Keratinocyte (primary cell): Measurements from ENCODE around the gene BRINP3. TPM values are rescaled to one million over a fixed set of nuclear protein-coding genes. Genes with fewer than 3 reads are reported as not detected.

Experiments used
- DNase-seq: peaks from one replicate; pipeline ENCODE4 v3.0.0-alpha.2; 2011; ENCODE audit warnings: low read depth, missing footprints, low spot score
- FAIRE-seq: peaks from 2 replicates; lab custom pipeline; 2011; peaks lifted over from hg19 to GRCh38; lab: Jason Lieb, UNC
- H2AFZ ChIP-seq: 2 replicates; pipeline ENCODE4 v1.6.0; 2012; ENCODE audit warnings: low read length, control low read depth, inconsistent platforms; ENCODE audit not compliant: control insufficient read depth
- H3K27ac ChIP-seq: 2 replicates; pipeline ENCODE4 v1.5.1; 2011; ENCODE audit warnings: low read length; ENCODE audit not compliant: control insufficient read depth, insufficient read depth
- H3K27me3 ChIP-seq: 3 replicates; pipeline ENCODE4 v1.6.0; 2011; ENCODE audit warnings: low read length; ENCODE audit not compliant: control insufficient read depth, insufficient read depth; ENCODE audit errors: extremely low read depth
- H3K36me3 ChIP-seq, 2 experiments: 2 replicates in 1 of 2; 3 replicates in 1 of 2; pipeline ENCODE4 v1.5.1; 2011; ENCODE audit warnings: low read length in 2 of 2, mild to moderate bottlenecking in 1 of 2; ENCODE audit not compliant: control insufficient read depth in 2 of 2, insufficient read depth in 2 of 2; ENCODE audit errors: extremely low read depth in 1 of 2
- H3K4me1 ChIP-seq: 3 replicates; pipeline ENCODE4 v1.5.1; 2011; ENCODE audit warnings: low read length; ENCODE audit not compliant: control insufficient read depth, insufficient read depth; ENCODE audit errors: extremely low read depth
- H3K4me2 ChIP-seq: 3 replicates; pipeline ENCODE4 v1.6.0; 2011; ENCODE audit warnings: low read depth, low read length; ENCODE audit not compliant: control insufficient read depth, insufficient read depth; ENCODE audit errors: extremely low read depth
- H3K4me3 ChIP-seq, 3 experiments: fragments of 200-600 bp in 1 of 3; sonication (generic) in 1 of 3; 2 replicates in 2 of 3; 3 replicates in 1 of 3; pipeline ENCODE4 v1.5.1; 2011 to 2016; ENCODE audit warnings: low read length in 3 of 3, mild to moderate bottlenecking in 3 of 3, control low read depth in 2 of 3, inconsistent platforms in 1 of 3, low read depth in 1 of 3, mixed read lengths in 1 of 3, mixed run types in 1 of 3, moderate library complexity in 1 of 3; ENCODE audit not compliant: control insufficient read depth in 2 of 3, insufficient read depth in 2 of 3; ENCODE audit errors: extremely low read depth in 1 of 3
- H3K79me2 ChIP-seq: 2 replicates; pipeline ENCODE4 v1.6.0; 2012; ENCODE audit warnings: low read length; ENCODE audit not compliant: control insufficient read depth, insufficient read depth
- H3K9ac ChIP-seq: 3 replicates; pipeline ENCODE4 v1.6.0; 2011; ENCODE audit warnings: low read length; ENCODE audit not compliant: control insufficient read depth, insufficient read depth; ENCODE audit errors: extremely low read depth
- H3K9me1 ChIP-seq: 3 replicates; pipeline ENCODE4 v1.6.0; 2011; ENCODE audit warnings: low read length; ENCODE audit not compliant: control insufficient read depth, insufficient read depth; ENCODE audit errors: extremely low read depth
- H3K9me3 ChIP-seq: 2 replicates; pipeline ENCODE4 v1.5.1; 2012; ENCODE audit warnings: low read depth, low read length; ENCODE audit not compliant: control insufficient read depth
- H4K20me1 ChIP-seq: 3 replicates; pipeline ENCODE4 v1.6.0; 2011; ENCODE audit warnings: low read length; ENCODE audit not compliant: control insufficient read depth, insufficient read depth; ENCODE audit errors: extremely low read depth
- EZH2 ChIP-seq: IDR thresholded peaks from one replicate; pipeline ENCODE4 v1.6.1; 2012; ENCODE audit warnings: inconsistent platforms, mild to moderate bottlenecking, low read length, moderate library complexity
- dilution Hi-C: fragments of 300-500 bp; cut with MboI; formaldehyde crosslinking; loops from one replicate; pipeline ENCODE4 v1.7.0; 2020; ENCODE audit warnings: low sequenced_read_pairs; ENCODE audit not compliant: extremely low pct_ligation_motif_present
- polyA plus RNA-seq, 5 experiments: library from polyadenylated mRNA; depleted of rRNA in 3 of 5; stranded (reverse) in 3 of 5; stranded (forward) in 1 of 5; unstranded in 1 of 5; fragments of >200 nt; gene quantifications; 1 replicate in 1 of 5; 2 replicates in 3 of 5; 3 replicates in 1 of 5; pipeline versions ENCODE4 v1.2.1 to v1.2.3, GENCODE V29; 2011 to 2012; ENCODE audit warnings: missing spikeins in 2 of 5, low read depth in 1 of 5, low replicate concordance in 1 of 5
- TF ChIP-seq, protein P1 (sequence below), 3 experiments: IDR thresholded peaks in 1 of 3; conservative IDR thresholded peaks in 1 of 3; optimal IDR thresholded peaks in 1 of 3; 2 replicates in 2 of 3; 3 replicates in 1 of 3; pipeline versions ENCODE3 to v1.5.1; 2011; ENCODE audit warnings: low read length in 3 of 3, mild to moderate bottlenecking in 3 of 3, moderate library complexity in 2 of 3, control low read depth in 1 of 3, inconsistent platforms in 1 of 3; ENCODE audit not compliant: insufficient read depth in 2 of 3; ENCODE audit errors: extremely low read depth in 1 of 3

The BRINP3 gene
- polyA plus RNA-seq, 1 donor (not counting 4 experiments of a cell fraction or from before 2014, with no cell fraction given): not detected

DNA sequence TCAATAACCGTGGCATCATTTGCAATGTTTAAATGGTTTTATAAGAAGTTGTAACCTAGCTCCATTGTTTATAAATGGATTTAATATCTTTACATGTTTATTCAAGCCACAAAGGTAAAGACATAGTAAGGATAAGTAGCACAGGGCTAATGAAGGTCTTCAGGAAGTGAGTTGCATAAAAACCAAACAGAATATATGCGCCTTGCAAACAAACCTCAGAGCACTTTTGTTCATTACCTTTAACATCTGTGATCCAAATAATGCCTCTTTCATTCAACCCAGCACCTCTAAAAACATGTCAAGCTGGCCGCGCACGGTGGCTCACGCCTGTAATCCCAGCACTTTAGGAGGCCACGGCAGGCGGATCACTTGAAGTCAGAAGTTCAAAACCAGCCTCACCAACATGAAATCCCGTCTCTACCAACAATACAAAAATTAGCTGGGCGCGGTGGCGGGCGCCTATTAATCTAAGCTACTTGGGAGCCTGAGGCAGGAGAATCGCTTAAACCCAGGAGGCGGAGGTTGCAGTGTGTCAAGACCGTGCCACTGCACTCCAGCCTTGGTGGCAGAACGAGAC lies 25.3 kb downstream of the BRINP3 start:
- dilution Hi-C loops: no loop called here
- DNase-seq: no peak
- Histone ChIP-seq H3K4me1 (no peaks in the 10 kb centered on the region), H3K79me2 (no peaks in the 10 kb centered on the region), H3K4me3 (no peak overlapping the region), H3K27me3 (no peaks in the 10 kb centered on the region), H3K27ac (no peak overlapping the region), H3K4me2 (no peak overlapping the region), H3K36me3 (no peaks in the 10 kb centered on the region), H3K9me1 (no peaks in the 10 kb centered on the region), H4K20me1 (no peaks in the 10 kb centered on the region), H3K9ac (no peak overlapping the region), H2AFZ (no peak overlapping the region), H3K9me3 (no peaks in the 10 kb centered on the region)
- TF ChIP-seq, protein P1, sequence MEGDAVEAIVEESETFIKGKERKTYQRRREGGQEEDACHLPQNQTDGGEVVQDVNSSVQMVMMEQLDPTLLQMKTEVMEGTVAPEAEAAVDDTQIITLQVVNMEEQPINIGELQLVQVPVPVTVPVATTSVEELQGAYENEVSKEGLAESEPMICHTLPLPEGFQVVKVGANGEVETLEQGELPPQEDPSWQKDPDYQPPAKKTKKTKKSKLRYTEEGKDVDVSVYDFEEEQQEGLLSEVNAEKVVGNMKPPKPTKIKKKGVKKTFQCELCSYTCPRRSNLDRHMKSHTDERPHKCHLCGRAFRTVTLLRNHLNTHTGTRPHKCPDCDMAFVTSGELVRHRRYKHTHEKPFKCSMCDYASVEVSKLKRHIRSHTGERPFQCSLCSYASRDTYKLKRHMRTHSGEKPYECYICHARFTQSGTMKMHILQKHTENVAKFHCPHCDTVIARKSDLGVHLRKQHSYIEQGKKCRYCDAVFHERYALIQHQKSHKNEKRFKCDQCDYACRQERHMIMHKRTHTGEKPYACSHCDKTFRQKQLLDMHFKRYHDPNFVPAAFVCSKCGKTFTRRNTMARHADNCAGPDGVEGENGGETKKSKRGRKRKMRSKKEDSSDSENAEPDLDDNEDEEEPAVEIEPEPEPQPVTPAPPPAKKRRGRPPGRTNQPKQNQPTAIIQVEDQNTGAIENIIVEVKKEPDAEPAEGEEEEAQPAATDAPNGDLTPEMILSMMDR (optimal IDR thresholded peaks at IDR 0.05 in 1 of 3, IDR thresholded peaks at IDR 0.05 in 1 of 3, conservative IDR thresholded peaks at IDR 0.05 in 1 of 3; ENCODE audit: extremely low read depth in 1 of 3, insufficient read depth in 2 of 3, low read length in 3 of 3): no peak
- no peak for TF ChIP-seq EZH2
- FAIRE-seq: no peak

- Histone ChIP-seq H3K9ac (no peak overlapping the region), H3K36me3 (no peaks in the 10 kb centered on the region), H3K4me2 (no peak overlapping the region), H4K20me1 (no peaks in the 10 kb centered on the region), H3K9me3 (no peaks in the 10 kb centered on the region), H2AFZ (no peak overlapping the region), H3K27ac (no peak overlapping the region), H3K27me3 (no peaks in the 10 kb centered on the region), H3K79me2 (no peaks in the 10 kb centered on the region), H3K9me1 (no peaks in the 10 kb centered on the region), H3K4me3 (no peak overlapping the region), H3K4me1 (no peaks in the 10 kb centered on the region)
- TF ChIP-seq, protein P1 (optimal IDR thresholded peaks at IDR 0.05 in 1 of 3, IDR thresholded peaks at IDR 0.05 in 1 of 3, conservative IDR thresholded peaks at IDR 0.05 in 1 of 3; ENCODE audit: extremely low read depth in 1 of 3, insufficient read depth in 2 of 3, low read length in 3 of 3): no peak
- TF ChIP-seq EZH2: no peak
- DNase-seq (no peak), FAIRE-seq (no peak)
- dilution Hi-C loops: no loop called here
These were observed 33.2 kb downstream of the BRINP3 start for GRCh38 chr1:190444464-190444863.
